ENCODE measurements around the gene SSX4B. TPM values are rescaled to one million over a fixed set of nuclear protein-coding genes. Genes with fewer than 3 reads are reported as not detected.
"Not testable (repeated sequence)": the region's sequence is repeated elsewhere in the genome, so short reads cannot be mapped to it uniquely, and the experiment has no call there.

Gene SSX4B
- total RNA-seq, 1 donor from 2014 or later, result not detected

DNA sequence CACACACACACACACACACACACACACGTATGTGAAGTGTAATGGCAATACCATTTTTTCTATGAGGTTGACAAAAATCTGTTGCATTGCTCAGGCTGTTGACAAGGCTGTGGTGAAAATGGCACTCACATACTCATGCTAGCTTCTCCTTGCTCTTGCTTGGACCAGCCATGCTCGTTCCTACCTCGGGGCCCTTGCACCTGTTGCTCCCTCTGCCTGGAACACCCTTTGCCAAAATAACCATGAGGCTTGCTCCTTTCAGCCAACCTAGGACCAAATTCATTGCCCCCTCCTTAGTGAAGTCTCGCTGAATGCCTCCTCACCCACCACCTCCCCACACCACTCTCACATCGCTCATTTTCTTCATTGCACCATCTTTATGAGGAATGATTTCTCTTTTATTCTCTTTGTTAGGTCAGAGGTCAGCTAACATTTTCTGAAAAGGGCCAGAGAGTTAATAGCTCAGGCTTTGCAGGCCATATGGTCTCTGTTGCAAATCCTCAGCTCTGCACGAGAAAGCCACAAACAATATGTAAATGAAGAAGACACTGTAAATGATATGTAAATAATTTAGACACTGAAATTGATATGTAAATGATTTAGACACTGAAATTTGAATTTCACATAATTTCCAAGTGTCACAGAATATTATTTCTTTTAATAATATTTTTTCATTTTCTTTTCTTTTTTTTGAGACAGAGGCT, 45.0 kb upstream of the SSX4B start:
- Mint-ChIP-seq H3K4me3 (ENCODE audit: unreplicated experiment) (no peak overlapping the region), H3K36me3 (ENCODE audit: low read depth, unreplicated experiment) (peaks cover 9% of the 10 kb centered on the region), H3K9me3 (ENCODE audit: unreplicated experiment) (no peaks in the 10 kb centered on the region), H3K4me1 (ENCODE audit: unreplicated experiment) (no peaks in the 10 kb centered on the region), H3K27me3 (ENCODE audit: unreplicated experiment) (peaks cover 4% of the 10 kb centered on the region), H3K27ac (ENCODE audit: unreplicated experiment) (no peak overlapping the region)
- TF ChIP-seq, protein P1, sequence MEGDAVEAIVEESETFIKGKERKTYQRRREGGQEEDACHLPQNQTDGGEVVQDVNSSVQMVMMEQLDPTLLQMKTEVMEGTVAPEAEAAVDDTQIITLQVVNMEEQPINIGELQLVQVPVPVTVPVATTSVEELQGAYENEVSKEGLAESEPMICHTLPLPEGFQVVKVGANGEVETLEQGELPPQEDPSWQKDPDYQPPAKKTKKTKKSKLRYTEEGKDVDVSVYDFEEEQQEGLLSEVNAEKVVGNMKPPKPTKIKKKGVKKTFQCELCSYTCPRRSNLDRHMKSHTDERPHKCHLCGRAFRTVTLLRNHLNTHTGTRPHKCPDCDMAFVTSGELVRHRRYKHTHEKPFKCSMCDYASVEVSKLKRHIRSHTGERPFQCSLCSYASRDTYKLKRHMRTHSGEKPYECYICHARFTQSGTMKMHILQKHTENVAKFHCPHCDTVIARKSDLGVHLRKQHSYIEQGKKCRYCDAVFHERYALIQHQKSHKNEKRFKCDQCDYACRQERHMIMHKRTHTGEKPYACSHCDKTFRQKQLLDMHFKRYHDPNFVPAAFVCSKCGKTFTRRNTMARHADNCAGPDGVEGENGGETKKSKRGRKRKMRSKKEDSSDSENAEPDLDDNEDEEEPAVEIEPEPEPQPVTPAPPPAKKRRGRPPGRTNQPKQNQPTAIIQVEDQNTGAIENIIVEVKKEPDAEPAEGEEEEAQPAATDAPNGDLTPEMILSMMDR (IDR thresholded peaks at IDR 0.05; ENCODE audit: unreplicated experiment), result no peak
- no peak for DNase-seq (ENCODE audit: low spot score)

- no peak for DNase-seq (ENCODE audit: low spot score)
- H3K4me3 Mint-ChIP-seq (ENCODE audit: unreplicated experiment), result no peak overlapping the region
- TF ChIP-seq, protein P1 (IDR thresholded peaks at IDR 0.05; ENCODE audit: unreplicated experiment), result no peak
- peaks cover 1% of the 10 kb centered on the region for H3K27me3 Mint-ChIP-seq (ENCODE audit: unreplicated experiment)
- H3K4me1 Mint-ChIP-seq (ENCODE audit: unreplicated experiment), result no peaks in the 10 kb centered on the region
- no peaks in the 10 kb centered on the region for H3K9me3 Mint-ChIP-seq (ENCODE audit: unreplicated experiment)
- H3K27ac Mint-ChIP-seq (ENCODE audit: unreplicated experiment), result no peak overlapping the region
- H3K36me3 Mint-ChIP-seq (ENCODE audit: low read depth, unreplicated experiment), result no peaks in the 10 kb centered on the region
Measured at GRCh38 chrX:48451708-48452107, 39.9 kb upstream of the SSX4B start.

DNA sequence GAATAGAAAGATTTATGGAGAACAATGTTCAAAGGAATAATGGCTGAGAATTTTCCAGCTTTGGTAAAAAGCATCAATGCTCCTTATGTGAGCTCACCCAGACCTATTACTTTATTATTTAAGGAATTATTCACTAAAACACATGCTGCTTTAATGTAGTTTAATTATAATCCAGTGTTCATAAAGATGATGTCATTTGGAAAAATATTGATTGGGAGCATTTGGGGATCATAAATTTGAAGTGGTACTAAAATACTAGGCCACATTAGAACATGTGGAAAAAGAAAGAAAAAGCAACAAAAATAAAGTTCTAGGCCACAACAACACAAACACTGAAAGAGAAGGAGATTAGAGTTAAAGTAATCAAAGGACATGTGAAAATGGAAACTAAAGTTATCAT, 38.3 kb upstream of the SSX4B start:
- H3K4me1 Mint-ChIP-seq (ENCODE audit: unreplicated experiment), result no peaks in the 10 kb centered on the region
- no peak overlapping the region for H3K27ac Mint-ChIP-seq (ENCODE audit: unreplicated experiment)
- no peak overlapping the region for H3K4me3 Mint-ChIP-seq (ENCODE audit: unreplicated experiment)
- DNase-seq (ENCODE audit: low spot score), result no peak
- H3K27me3 Mint-ChIP-seq (ENCODE audit: unreplicated experiment), result peaks cover 1% of the 10 kb centered on the region
- no peaks in the 10 kb centered on the region for H3K36me3 Mint-ChIP-seq (ENCODE audit: low read depth, unreplicated experiment)
- TF ChIP-seq, protein P1 (IDR thresholded peaks at IDR 0.05; ENCODE audit: unreplicated experiment), result no peak
- no peaks in the 10 kb centered on the region for H3K9me3 Mint-ChIP-seq (ENCODE audit: unreplicated experiment)

- not testable (repeated sequence) for H3K9me3 Mint-ChIP-seq (ENCODE audit: unreplicated experiment); DNase-seq (ENCODE audit: low spot score); H3K27ac Mint-ChIP-seq (ENCODE audit: unreplicated experiment); H3K4me3 Mint-ChIP-seq (ENCODE audit: unreplicated experiment); H3K27me3 Mint-ChIP-seq (ENCODE audit: unreplicated experiment); H3K36me3 Mint-ChIP-seq (ENCODE audit: low read depth, unreplicated experiment); H3K4me1 Mint-ChIP-seq (ENCODE audit: unreplicated experiment)
Measured at GRCh38 chrX:48447201-48447600, 35.4 kb upstream of the SSX4B start.

GRCh38 chrX:48433713-48434112, 22.0 kb upstream of the SSX4B start:
- not testable (repeated sequence) for H3K9me3 Mint-ChIP-seq (ENCODE audit: unreplicated experiment); H3K27me3 Mint-ChIP-seq (ENCODE audit: unreplicated experiment); H3K27ac Mint-ChIP-seq (ENCODE audit: unreplicated experiment); H3K4me3 Mint-ChIP-seq (ENCODE audit: unreplicated experiment); H3K36me3 Mint-ChIP-seq (ENCODE audit: low read depth, unreplicated experiment); DNase-seq (ENCODE audit: low spot score); H3K4me1 Mint-ChIP-seq (ENCODE audit: unreplicated experiment)

- H3K9me3 Mint-ChIP-seq (ENCODE audit: unreplicated experiment); H3K27me3 Mint-ChIP-seq (ENCODE audit: unreplicated experiment); H3K36me3 Mint-ChIP-seq (ENCODE audit: low read depth, unreplicated experiment); DNase-seq (ENCODE audit: low spot score); H3K4me3 Mint-ChIP-seq (ENCODE audit: unreplicated experiment); H3K27ac Mint-ChIP-seq (ENCODE audit: unreplicated experiment); H3K4me1 Mint-ChIP-seq (ENCODE audit: unreplicated experiment): not testable (repeated sequence)
Measured at GRCh38 chrX:48430166-48430565, 18.4 kb upstream of the SSX4B start.

DNA sequence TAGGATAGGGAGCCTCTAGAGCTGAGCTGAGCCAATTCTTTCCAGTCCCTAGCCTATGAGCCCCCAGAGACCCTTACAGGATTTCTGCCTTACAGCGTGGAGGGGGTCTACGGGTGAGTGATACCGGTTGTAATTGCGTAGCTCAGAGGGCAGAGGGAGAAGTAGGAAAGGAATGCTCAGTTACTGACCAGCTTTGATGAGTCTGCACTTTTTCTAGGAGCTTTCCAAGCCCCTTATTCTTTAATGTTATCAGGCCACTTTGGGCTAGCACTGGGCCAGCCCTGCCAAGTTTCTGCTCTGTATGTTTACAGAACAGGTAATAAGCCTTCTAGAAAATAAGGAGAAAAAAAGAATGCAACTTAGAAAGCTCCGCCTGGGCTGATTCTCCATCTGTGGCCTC, 17.8 kb upstream of the SSX4B start:
- H3K4me1 Mint-ChIP-seq (ENCODE audit: unreplicated experiment); H3K36me3 Mint-ChIP-seq (ENCODE audit: low read depth, unreplicated experiment); H3K27ac Mint-ChIP-seq (ENCODE audit: unreplicated experiment); H3K27me3 Mint-ChIP-seq (ENCODE audit: unreplicated experiment); H3K9me3 Mint-ChIP-seq (ENCODE audit: unreplicated experiment); DNase-seq (ENCODE audit: low spot score); H3K4me3 Mint-ChIP-seq (ENCODE audit: unreplicated experiment): not testable (repeated sequence)

- H3K4me1 Mint-ChIP-seq (ENCODE audit: unreplicated experiment), result not testable (repeated sequence)
Measured at GRCh38 chrX:48427027-48427716, 15.4 kb upstream of the SSX4B start.

GRCh38 chrX:48397825-48398224, 13.9 kb downstream of the SSX4B start:
- peak overlapping the region; percentile 78 for H3K27ac Mint-ChIP-seq (ENCODE audit: unreplicated experiment)
- H3K9me3 Mint-ChIP-seq (ENCODE audit: unreplicated experiment); H3K4me3 Mint-ChIP-seq (ENCODE audit: unreplicated experiment); H3K4me1 Mint-ChIP-seq (ENCODE audit: unreplicated experiment); H3K27me3 Mint-ChIP-seq (ENCODE audit: unreplicated experiment); H3K36me3 Mint-ChIP-seq (ENCODE audit: low read depth, unreplicated experiment): not testable (repeated sequence)
- DNase-seq (ENCODE audit: low spot score), result peak; percentile 7

More at GRCh38 chrX:48427027-48427716, 15.4 kb upstream of the SSX4B start:
- H3K36me3 Mint-ChIP-seq (ENCODE audit: low read depth, unreplicated experiment); H3K4me3 Mint-ChIP-seq (ENCODE audit: unreplicated experiment); H3K27ac Mint-ChIP-seq (ENCODE audit: unreplicated experiment); DNase-seq (ENCODE audit: low spot score); H3K9me3 Mint-ChIP-seq (ENCODE audit: unreplicated experiment); H3K27me3 Mint-ChIP-seq (ENCODE audit: unreplicated experiment): not testable (repeated sequence)
